ENCODE data around the gene AFAP1L1.

AFAP1L1 gene

GRCh38 chr5:149309354-149309753 lies 37.7 kb downstream of the AFAP1L1 start:
- ATAC-seq = no peak
- TF ChIP-seq CSRNP3 (CRISPR knock-in tag; IDR thresholded peaks at IDR 0.05) (no peak), ZC3H10 (CRISPR knock-in tag; IDR thresholded peaks at IDR 0.05) (no peak), POU6F1 (CRISPR knock-in tag; IDR thresholded peaks at IDR 0.05; ENCODE audit: borderline replicate concordance, low read depth) (no peak), ZNF565 (CRISPR knock-in tag; conservative IDR thresholded peaks at IDR 0.05; ENCODE audit: low read depth) (no peak), ZNF70 (CRISPR knock-in tag; IDR thresholded peaks at IDR 0.05) (no peak), GLIS3 (CRISPR knock-in tag; IDR thresholded peaks at IDR 0.05) (no peak), ESRRG (CRISPR knock-in tag; IDR thresholded peaks at IDR 0.05) (no peak), RARB (CRISPR knock-in tag; IDR thresholded peaks at IDR 0.05) (no peak), TOX (CRISPR knock-in tag; IDR thresholded peaks at IDR 0.05; ENCODE audit: borderline replicate concordance) (no peak), ISL1 (CRISPR knock-in tag; IDR thresholded peaks at IDR 0.05) (no peak), ZNF8 (CRISPR knock-in tag; IDR thresholded peaks at IDR 0.05) (no peak), ZFP3 (CRISPR knock-in tag; IDR thresholded peaks at IDR 0.05) (no peak), TSHZ2 (CRISPR knock-in tag; IDR thresholded peaks at IDR 0.05) (no peak), BACH2 (CRISPR knock-in tag; IDR thresholded peaks at IDR 0.05; ENCODE audit: borderline replicate concordance) (no peak), SNAI2 (CRISPR knock-in tag; IDR thresholded peaks at IDR 0.05) (no peak), ARNTL (CRISPR knock-in tag; IDR thresholded peaks at IDR 0.05; ENCODE audit: borderline replicate concordance, low read depth) (no peak), OSR1 (CRISPR knock-in tag; IDR thresholded peaks at IDR 0.05) (no peak)
- TF ChIP-seq, protein P1, sequence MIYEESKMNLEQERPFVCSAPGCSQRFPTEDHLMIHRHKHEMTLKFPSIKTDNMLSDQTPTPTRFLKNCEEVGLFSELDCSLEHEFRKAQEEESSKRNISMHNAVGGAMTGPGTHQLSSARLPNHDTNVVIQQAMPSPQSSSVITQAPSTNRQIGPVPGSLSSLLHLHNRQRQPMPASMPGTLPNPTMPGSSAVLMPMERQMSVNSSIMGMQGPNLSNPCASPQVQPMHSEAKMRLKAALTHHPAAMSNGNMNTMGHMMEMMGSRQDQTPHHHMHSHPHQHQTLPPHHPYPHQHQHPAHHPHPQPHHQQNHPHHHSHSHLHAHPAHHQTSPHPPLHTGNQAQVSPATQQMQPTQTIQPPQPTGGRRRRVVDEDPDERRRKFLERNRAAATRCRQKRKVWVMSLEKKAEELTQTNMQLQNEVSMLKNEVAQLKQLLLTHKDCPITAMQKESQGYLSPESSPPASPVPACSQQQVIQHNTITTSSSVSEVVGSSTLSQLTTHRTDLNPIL (CRISPR knock-in tag; IDR thresholded peaks at IDR 0.05; ENCODE audit: low read depth) = no peak

GRCh38 chr5:149310488-149310887 lies 38.8 kb downstream of the AFAP1L1 start:
- ATAC-seq = no peak

More at GRCh38 chr5:149310488-149310887, 38.8 kb downstream of the AFAP1L1 start:
- TF ChIP-seq OSR1 (CRISPR knock-in tag; IDR thresholded peaks at IDR 0.05) = no peak
- TF ChIP-seq TSHZ2 (CRISPR knock-in tag; IDR thresholded peaks at IDR 0.05) = no peak
- TF ChIP-seq ZC3H10 (CRISPR knock-in tag; IDR thresholded peaks at IDR 0.05) = no peak
- TF ChIP-seq, protein P1 (CRISPR knock-in tag; IDR thresholded peaks at IDR 0.05; ENCODE audit: low read depth) = no peak
- no peak for TF ChIP-seq RARB (CRISPR knock-in tag; IDR thresholded peaks at IDR 0.05)
- no peak for TF ChIP-seq BACH2 (CRISPR knock-in tag; IDR thresholded peaks at IDR 0.05; ENCODE audit: borderline replicate concordance)
- TF ChIP-seq TOX (CRISPR knock-in tag; IDR thresholded peaks at IDR 0.05; ENCODE audit: borderline replicate concordance) = no peak
- no peak for TF ChIP-seq ARNTL (CRISPR knock-in tag; IDR thresholded peaks at IDR 0.05; ENCODE audit: borderline replicate concordance, low read depth)
- TF ChIP-seq CSDC2 (CRISPR knock-in tag; IDR thresholded peaks at IDR 0.05) = no peak
- TF ChIP-seq ZFP3 (CRISPR knock-in tag; IDR thresholded peaks at IDR 0.05) = no peak
- TF ChIP-seq, protein P2, sequence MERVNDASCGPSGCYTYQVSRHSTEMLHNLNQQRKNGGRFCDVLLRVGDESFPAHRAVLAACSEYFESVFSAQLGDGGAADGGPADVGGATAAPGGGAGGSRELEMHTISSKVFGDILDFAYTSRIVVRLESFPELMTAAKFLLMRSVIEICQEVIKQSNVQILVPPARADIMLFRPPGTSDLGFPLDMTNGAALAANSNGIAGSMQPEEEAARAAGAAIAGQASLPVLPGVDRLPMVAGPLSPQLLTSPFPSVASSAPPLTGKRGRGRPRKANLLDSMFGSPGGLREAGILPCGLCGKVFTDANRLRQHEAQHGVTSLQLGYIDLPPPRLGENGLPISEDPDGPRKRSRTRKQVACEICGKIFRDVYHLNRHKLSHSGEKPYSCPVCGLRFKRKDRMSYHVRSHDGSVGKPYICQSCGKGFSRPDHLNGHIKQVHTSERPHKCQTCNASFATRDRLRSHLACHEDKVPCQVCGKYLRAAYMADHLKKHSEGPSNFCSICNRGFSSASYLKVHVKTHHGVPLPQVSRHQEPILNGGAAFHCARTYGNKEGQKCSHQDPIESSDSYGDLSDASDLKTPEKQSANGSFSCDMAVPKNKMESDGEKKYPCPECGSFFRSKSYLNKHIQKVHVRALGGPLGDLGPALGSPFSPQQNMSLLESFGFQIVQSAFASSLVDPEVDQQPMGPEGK (CRISPR knock-in tag; IDR thresholded peaks at IDR 0.05; ENCODE audit: borderline replicate concordance) = no peak
- TF ChIP-seq ISL1 (CRISPR knock-in tag; IDR thresholded peaks at IDR 0.05) = no peak
- no peak for TF ChIP-seq ZNF70 (CRISPR knock-in tag; IDR thresholded peaks at IDR 0.05)
- TF ChIP-seq ZNF565 (CRISPR knock-in tag; conservative IDR thresholded peaks at IDR 0.05; ENCODE audit: low read depth) = no peak
- TF ChIP-seq PPARA (CRISPR knock-in tag; IDR thresholded peaks at IDR 0.05; ENCODE audit: borderline replicate concordance) = no peak
- TF ChIP-seq CSRNP3 (CRISPR knock-in tag; IDR thresholded peaks at IDR 0.05) = no peak
- TF ChIP-seq TCF4 (CRISPR knock-in tag; IDR thresholded peaks at IDR 0.05; ENCODE audit: borderline replicate concordance) = no peak
